Measurements from ENCODE around the gene BRD1. TPM values are rescaled to one million over a fixed set of nuclear protein-coding genes. Genes with fewer than 3 reads are reported as not detected.

The BRD1 gene
- total and polyA plus RNA-seq, 9 of the 15 experiments (the other 6 are each of a cell fraction or from before 2014, with no cell fraction given) = 0.42 to 17.6 (median 5.5) TPM

DNA sequence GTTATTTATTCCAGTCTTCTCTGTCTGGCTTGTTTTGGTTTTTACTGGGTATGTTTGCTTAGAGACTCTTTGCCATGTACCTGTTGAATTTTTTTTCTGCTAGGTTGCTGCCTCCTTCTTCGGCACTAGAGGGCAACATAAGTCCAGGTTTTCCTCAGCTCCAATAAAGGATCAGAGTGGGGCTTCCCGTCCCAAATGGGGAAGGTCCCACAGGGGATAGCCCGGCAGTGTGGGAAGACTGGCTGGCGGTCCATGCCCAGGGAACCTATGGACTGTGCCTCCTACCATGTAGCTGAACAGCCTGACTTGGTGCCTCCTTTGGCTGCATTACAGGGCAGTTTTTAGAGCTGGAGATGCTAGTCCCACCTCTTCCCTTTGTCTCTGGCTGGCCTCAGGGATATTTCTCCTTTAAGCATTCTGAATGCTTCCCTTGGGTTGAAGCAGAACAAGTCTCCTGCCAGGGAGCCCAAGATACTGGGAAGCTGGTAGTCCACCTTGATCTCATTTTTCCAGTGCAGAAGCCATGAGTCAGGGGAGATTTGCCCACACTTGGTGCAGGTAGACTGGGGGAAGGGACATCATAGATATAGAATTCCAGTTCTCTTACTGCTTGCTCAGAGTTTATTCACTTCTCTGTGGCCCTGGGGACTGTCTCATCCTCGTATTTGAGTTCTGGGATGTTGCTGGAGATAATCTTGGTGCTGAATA lies 60.2 kb downstream of the BRD1 start (continued):
- TF ChIP-seq HOMEZ (CRISPR knock-in tag; IDR thresholded peaks at IDR 0.05) (no peak), HNRNPL (IDR thresholded peaks at IDR 0.05; ENCODE audit: low read depth, low read length) (no peak), CBX5 (IDR thresholded peaks at IDR 0.05; ENCODE audit: borderline replicate concordance, low read depth) (peak; percentile 96), RAD21 (CRISPR knock-in tag; conservative IDR thresholded peaks at IDR 0.05 in 1 of 2, IDR thresholded peaks at IDR 0.05 in 1 of 2) (peak; percentile 72 to 90), MLLT1 (IDR thresholded peaks at IDR 0.05) (0 out of 4 replicates have a peak, but pooled peaks of 1 of the 2 experiments have one; percentile 10), ATF7 (IDR thresholded peaks at IDR 0.05) (0 out of 2 replicates have a peak, but pooled peaks have one; percentile 32), HDGF (IDR thresholded peaks at IDR 0.05) (no peak), ZNF197 (CRISPR knock-in tag; IDR thresholded peaks at IDR 0.05; ENCODE audit: low read depth) (no peak), CREBBP (IDR thresholded peaks at IDR 0.05; ENCODE audit: low read depth, low read length) (no peak), VEZF1 (CRISPR knock-in tag; IDR thresholded peaks at IDR 0.05) (peak; percentile 18; the same call in 1 of the 2 replicates), SRSF3 (IDR thresholded peaks at IDR 0.05; ENCODE audit: insufficient read depth, low read length) (no peak), HBP1 (CRISPR knock-in tag; IDR thresholded peaks at IDR 0.05) (no peak), ETV5 (CRISPR knock-in tag; IDR thresholded peaks at IDR 0.05; ENCODE audit: low read depth) (no peak), ETV6 (IDR thresholded peaks at IDR 0.05; ENCODE audit: borderline replicate concordance in 1 of 2, low read depth in 2 of 2, low read length in 1 of 2) (0 out of 4 replicates have a peak, but pooled peaks of 1 of the 2 experiments have one; percentile 23), ETV6 (CRISPR knock-in tag; IDR thresholded peaks at IDR 0.05; ENCODE audit: borderline replicate concordance) (no peak), RCOR1 (IDR thresholded peaks at IDR 0.05; ENCODE audit: borderline replicate concordance in 1 of 2, low read depth in 2 of 2, low read length in 2 of 2) (peak in 1 of 2 experiments; percentile 41; a peak in 1 of 4 replicates), TSC22D4 (tag; IDR thresholded peaks at IDR 0.05) (no peak), HDAC2 (IDR thresholded peaks at IDR 0.05) (no peak)
- TF ChIP-seq, protein P1, sequence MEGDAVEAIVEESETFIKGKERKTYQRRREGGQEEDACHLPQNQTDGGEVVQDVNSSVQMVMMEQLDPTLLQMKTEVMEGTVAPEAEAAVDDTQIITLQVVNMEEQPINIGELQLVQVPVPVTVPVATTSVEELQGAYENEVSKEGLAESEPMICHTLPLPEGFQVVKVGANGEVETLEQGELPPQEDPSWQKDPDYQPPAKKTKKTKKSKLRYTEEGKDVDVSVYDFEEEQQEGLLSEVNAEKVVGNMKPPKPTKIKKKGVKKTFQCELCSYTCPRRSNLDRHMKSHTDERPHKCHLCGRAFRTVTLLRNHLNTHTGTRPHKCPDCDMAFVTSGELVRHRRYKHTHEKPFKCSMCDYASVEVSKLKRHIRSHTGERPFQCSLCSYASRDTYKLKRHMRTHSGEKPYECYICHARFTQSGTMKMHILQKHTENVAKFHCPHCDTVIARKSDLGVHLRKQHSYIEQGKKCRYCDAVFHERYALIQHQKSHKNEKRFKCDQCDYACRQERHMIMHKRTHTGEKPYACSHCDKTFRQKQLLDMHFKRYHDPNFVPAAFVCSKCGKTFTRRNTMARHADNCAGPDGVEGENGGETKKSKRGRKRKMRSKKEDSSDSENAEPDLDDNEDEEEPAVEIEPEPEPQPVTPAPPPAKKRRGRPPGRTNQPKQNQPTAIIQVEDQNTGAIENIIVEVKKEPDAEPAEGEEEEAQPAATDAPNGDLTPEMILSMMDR (IDR thresholded peaks at IDR 0.05 in 2 of 3, conservative IDR thresholded peaks at IDR 0.05 in 1 of 3; ENCODE audit: insufficient read depth in 2 of 3, low read depth in 1 of 3, low read length in 3 of 3) = peak; percentile 75 to 80 (median 75)

Data from K562 (cell line).